ENCODE measurements around the gene RABL2A.
"Not testable (repeated sequence)": the region's sequence is repeated elsewhere in the genome, so short reads cannot be mapped to it uniquely, and the experiment has no call there.

Gene RABL2A

GRCh38 chr2:113609822-113610221 is 17.2 kb upstream of the RABL2A start:
- not testable (repeated sequence) for DNase-seq

DNA sequence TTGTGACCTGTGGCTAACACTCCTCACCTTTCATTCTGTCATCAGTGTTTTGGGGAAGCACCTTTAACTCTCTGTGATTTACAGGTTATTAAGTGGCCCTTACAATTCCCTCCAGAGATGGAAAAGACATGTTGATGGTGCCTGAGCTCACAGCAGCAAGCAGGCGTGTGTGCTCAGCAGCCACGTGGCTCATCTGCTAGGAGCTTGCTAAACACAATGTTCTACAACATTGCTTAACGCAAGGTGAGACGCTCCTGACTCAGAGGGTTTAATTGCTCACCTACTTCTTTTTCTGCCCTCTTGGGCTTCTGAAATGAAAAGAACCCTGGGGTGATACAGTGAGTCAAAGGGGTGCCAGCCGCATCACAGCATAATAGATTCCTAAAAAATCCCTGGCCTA is 6.1 kb upstream of the RABL2A start:
- DNase-seq: not testable (repeated sequence)

DNA sequence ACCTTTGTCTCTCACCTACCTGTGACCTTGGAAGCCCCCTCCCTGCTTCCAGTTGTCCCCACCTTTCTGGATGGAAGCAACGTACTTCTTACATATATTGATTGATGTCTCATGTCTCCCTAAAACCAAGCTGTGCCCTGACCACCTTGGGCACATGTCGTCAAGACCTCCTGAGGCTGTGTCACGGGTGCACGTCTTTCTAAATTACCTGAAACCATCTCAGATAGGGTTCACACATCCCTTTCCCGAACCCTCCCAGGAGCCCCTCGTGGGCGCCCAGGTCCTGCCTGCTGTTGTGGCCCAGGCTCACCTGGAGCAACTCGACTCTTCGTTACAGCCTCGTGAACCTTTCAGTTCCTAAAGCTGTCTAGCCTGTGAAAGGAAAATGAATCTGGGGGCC is 1.2 kb upstream of the RABL2A start:
- not testable (repeated sequence) for DNase-seq

DNA sequence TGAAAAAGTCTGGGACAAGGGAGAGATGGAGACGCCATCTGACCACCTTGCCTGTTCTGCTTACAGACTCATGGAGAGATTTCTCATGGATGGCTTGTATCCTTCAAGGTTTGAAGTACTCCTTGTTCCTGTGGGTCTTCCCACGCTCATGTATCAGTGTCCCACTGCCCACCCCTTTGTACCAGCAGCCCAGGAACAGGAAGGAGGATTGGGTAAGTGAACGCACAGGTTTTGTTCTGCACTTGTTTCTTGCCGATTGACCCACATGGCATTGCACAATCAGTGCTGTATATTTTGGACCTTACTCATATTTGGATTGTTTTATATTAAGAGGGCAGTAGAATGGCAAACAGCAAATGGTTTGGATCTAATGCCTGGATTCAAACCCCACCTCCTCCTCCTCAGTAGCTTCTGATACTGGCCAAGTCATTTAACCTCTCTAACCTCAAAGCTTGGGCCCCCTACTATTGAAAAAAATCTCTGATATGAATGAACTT is 5.8 kb downstream of the RABL2A start:
- DNase-seq: not testable (repeated sequence)

- not testable (repeated sequence) for DNase-seq
Observed at GRCh38 chr2:113635358-113635757, 8.3 kb downstream of the RABL2A start.

GRCh38 chr2:113636226-113636625 is 9.2 kb downstream of the RABL2A start:
- not testable (repeated sequence) for DNase-seq

DNA sequence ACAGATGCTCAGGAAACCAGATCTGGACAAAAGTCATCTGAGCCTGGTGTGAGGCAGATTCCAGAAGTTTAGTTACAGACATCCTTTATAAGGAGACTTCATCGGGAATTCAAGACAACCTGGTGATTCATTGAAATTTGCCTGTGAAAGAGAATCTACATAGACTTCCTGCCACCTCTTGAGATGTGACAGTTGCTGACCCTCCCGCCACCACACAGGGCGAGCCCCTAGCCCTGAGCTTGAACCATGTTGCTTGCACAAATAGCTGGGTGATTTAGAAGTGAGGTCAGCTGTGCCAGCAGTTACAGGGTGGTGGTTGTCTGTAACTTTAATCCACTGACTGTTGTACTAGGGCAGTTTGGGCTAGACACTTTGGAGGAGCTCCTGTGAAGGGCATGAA is 11.0 kb downstream of the RABL2A start:
- not testable (repeated sequence) for DNase-seq

GRCh38 chr2:113646217-113646616 is 19.2 kb downstream of the RABL2A start:
- DNase-seq: not testable (repeated sequence)

DNA sequence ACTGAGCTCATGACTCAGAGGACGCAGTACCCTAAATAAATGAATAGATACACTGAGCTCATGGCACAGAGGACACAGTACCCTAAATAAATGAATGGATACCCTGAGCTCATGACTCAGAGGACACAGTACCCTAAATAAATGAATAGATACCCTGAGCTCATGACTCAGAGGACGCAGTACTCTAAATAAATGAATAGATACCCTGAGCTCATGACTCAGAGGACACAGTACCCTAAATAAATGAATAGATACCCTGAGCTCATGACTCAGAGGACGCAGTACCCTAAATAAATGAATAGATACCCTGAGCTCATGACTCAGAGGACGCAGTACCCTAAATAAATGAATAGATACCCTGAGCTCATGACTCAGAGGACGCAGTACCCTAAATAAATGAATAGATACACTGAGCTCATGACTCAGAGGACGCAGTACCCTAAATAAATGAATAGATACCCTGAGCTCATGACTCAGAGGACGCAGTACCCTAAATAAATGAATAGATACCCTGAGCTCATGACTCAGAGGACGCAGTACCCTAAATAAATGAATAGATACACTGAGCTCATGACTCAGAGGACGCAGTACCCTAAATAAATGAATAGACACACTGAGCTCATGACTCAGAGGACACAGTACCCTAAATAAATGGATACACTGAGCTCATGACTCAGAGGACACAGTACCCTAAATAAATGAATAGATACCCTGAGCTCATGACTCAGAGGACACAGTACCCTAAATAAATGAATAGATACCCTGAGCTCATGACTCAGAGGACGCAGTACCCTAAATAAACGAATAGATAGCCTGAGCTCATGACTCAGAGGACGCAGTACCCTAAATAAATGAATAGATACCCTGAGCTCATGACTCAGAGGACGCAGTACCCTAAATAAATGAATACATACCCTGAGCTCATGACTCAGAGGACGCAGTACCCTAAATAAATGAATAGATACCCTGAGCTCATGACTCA is 24.1 kb downstream of the RABL2A start:
- DNase-seq: not testable (repeated sequence)

DNA sequence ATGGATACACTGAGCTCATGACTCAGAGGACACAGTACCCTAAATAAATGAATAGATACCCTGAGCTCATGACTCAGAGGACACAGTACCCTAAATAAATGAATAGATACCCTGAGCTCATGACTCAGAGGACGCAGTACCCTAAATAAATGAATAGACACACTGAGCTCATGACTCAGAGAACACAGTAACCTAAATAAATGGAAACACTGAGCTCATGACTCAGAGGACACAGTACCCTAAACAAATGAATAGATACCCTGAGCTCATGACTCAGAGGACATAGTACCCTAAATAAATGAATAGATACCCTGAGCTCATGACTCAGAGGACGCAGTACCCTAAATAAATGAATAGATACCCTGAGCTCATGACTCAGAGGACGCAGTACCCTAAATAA is 25.5 kb downstream of the RABL2A start:
- not testable (repeated sequence) for DNase-seq

DNA sequence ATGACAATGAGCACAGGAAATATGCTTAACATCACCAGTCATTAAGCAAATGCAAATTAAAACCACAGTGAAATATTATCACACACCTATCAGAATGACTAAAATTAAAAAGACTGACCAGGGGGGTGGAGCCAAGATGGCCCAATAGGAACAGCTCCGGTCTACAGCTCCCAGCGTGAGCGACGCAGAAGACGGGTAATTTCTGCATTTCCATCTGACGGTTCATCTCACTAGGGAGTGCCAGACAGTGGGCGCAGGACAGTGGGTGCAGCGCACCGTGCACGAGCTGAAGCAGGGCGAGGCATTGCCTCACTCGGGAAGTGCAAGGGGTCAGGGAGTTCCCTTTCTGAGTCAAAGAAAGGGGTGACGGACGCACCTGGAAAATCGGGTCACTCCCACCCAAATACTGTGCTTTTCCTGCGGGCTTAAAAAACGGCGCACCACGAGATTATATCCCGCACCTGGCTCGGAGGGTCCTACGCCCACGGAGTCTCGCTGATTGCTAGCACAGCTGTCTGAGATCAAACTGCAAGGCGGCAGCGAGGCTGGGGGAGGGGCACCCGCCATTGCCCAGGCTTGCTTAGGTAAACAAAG is 29.1 kb downstream of the RABL2A start:
- not testable (repeated sequence) for DNase-seq

GRCh38 chr2:113657735-113658134 is 30.7 kb downstream of the RABL2A start:
- DNase-seq: not testable (repeated sequence)

- DNase-seq: not testable (repeated sequence)
Observed at GRCh38 chr2:113663285-113664060, 36.4 kb downstream of the RABL2A start.

- DNase-seq: not testable (repeated sequence)
Observed at GRCh38 chr2:113664761-113665533, 37.9 kb downstream of the RABL2A start.

DNA sequence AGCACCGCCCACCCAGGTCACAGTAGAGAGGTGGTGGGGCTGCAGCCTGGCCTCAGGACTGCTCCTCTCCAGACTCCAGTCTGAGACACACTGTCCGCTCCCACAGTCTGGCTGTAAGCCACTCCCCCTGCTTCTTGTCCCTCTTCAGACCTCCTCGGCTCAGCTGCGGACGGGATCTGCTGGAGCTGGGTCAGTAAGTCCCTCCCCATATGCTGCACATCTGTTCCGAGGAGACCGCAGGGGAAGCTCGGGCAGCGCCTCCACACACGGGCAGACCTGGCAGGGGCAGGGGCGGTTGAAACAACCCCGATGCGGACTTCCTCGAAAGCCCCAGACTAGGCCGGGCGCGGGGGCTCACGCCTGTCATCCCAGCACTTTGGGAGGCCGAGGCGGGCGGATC is 41.9 kb downstream of the RABL2A start:
- not testable (repeated sequence) for DNase-seq

DNA sequence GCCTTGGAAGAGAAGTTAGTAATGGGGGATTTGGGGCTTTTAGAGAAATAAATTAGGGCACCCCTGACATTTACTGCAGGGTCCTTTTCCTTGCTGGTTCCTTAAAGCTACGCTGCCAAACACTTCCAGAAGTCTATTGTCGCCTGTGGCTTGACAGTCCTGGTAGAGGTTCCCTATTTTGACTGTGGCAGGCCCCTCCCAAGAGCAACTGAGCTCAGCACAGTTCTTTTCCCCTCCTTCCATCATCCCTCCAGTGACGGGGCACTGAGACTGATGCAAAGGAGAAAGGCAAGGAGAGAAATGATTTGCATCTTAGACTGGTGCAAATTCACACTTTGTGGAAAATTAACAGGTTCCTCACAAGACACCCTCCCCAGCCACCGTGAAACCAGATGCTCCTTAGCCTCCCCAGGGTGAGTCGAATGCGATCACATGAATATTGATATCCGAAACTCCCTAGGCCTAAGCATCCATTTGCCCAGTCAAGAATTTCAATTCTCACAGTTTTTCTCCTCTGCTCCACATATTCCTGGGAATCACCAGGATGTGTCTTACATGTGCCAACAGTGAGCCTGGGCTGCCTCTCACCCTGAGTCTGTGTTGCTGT is 45.4 kb downstream of the RABL2A start:
- DNase-seq: no peak

- DNase-seq: no peak
Observed at GRCh38 chr2:113675875-113676274, 48.8 kb downstream of the RABL2A start.

DNA sequence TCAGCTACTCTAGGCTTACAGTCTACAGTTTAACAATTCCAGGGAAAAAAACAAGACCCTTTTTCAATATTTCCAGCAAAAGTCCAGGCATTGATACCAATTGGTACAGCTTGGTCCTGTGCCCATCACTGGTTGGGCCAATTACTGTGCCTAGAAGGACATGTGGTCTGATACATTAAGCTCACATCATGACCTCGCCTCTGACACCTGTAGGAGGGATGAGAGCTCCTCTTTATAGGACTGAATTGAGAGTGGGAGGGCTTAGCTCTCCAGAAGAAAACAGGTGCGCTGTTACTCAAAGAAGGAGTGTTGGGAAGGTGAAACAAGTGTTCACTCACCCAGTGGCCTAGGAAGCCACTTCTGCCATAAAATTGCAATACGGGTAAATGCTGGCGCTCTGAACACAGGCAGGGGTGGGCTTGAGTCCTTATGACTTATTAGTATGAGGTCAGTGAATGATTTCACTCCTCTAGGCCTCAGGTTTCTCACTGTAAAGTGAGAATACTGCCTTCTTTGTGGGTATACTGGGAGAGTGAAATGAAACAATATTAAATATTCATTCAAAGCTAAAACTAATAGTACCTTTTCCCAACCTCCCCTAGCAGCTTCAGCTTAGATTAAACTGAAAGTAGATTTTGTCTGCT is 49.7 kb downstream of the RABL2A start:
- no peak for DNase-seq

- no peak for DNase-seq
Observed at GRCh38 chr2:113677330-113677729, 50.3 kb downstream of the RABL2A start.

DNA sequence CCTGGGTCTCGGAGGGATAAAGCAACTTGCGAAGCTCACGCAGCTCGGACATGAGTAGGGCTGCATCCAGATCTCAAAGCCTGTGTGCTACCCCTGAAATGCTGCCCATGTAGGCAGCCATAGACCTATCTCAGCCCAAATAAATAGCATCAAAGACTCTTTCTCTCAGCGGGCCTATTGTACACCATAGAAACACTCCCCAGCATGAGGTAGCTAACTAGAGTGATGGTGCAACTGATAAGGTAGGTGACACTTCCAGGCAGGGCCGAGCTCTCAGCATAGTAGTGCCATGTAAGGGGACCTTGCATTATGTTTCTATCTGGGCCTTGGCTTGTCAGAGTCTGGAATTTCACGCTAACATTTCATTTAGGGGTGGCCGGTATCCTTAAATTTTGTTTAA is 52.4 kb downstream of the RABL2A start:
- DNase-seq: no peak
